Raji (cell line): ENCODE data around the gene NOL7.

Source experiments
- POLR2A ChIP-seq: IDR thresholded peaks from 2 replicates; pipeline ENCODE4 v1.6.1; 2011; ENCODE audit warnings: low read depth, low read length, control low read depth; ENCODE audit not compliant: insufficient read depth

Gene NOL7

GRCh38 chr6:13615792-13616120, 621 bp downstream of the NOL7 start:
- no peak for TF ChIP-seq POLR2A

GRCh38 chr6:13617066-13617465, 1.9 kb downstream of the NOL7 start:
- TF ChIP-seq POLR2A: no peak

GRCh38 chr6:13624871-13625288, 9.7 kb downstream of the NOL7 start:
- TF ChIP-seq POLR2A: 0 out of 2 replicates have a peak, but pooled peaks have one; percentile 11

- no peak for TF ChIP-seq POLR2A
These were observed 14.5 kb downstream of the NOL7 start for GRCh38 chr6:13629459-13630116.

GRCh38 chr6:13630499-13630898, 15.4 kb downstream of the NOL7 start:
- TF ChIP-seq POLR2A: no peak

- TF ChIP-seq POLR2A: no peak
These were observed 18.2 kb downstream of the NOL7 start for GRCh38 chr6:13633343-13633742.

GRCh38 chr6:13635948-13636658, 21.0 kb downstream of the NOL7 start:
- no peak for TF ChIP-seq POLR2A

- no peak for TF ChIP-seq POLR2A
These were observed 22.9 kb downstream of the NOL7 start for GRCh38 chr6:13638014-13638413.

- no peak for TF ChIP-seq POLR2A
These were observed 23.5 kb downstream of the NOL7 start for GRCh38 chr6:13638626-13639025.

- TF ChIP-seq POLR2A: no peak
These were observed 26.2 kb downstream of the NOL7 start for GRCh38 chr6:13641315-13641714.

GRCh38 chr6:13643125-13643524, 28.0 kb downstream of the NOL7 start:
- TF ChIP-seq POLR2A: no peak

- TF ChIP-seq POLR2A: no peak
These were observed 33.7 kb downstream of the NOL7 start for GRCh38 chr6:13648850-13649249.

- TF ChIP-seq POLR2A: no peak
These were observed 34.3 kb downstream of the NOL7 start for GRCh38 chr6:13649393-13649792.

GRCh38 chr6:13653296-13653695, 38.2 kb downstream of the NOL7 start:
- TF ChIP-seq POLR2A: no peak

GRCh38 chr6:13654496-13654895, 39.4 kb downstream of the NOL7 start:
- TF ChIP-seq POLR2A: no peak

- no peak for TF ChIP-seq POLR2A
These were observed 40.6 kb downstream of the NOL7 start for GRCh38 chr6:13655700-13656099.

- no peak for TF ChIP-seq POLR2A
These were observed 45.1 kb downstream of the NOL7 start for GRCh38 chr6:13660273-13660672.
